SU-DHL-6 (cell line): ENCODE measurements around the gene SFSWAP.

Source experiments
- CTCF ChIP-seq: fragments of 200-600 bp; sonication (generic); IDR thresholded peaks from one replicate; pipeline ENCODE4 v1.5.1; 2017; ENCODE audit warnings: antibody characterized with exemption, mild to moderate bottlenecking, low read length, moderate library complexity; ENCODE audit not compliant: insufficient read depth, poor library complexity, severe bottlenecking
- EZH2phosphoT487 ChIP-seq: fragments of 200-600 bp; sonication (generic), shearing (Covaris generic); conservative IDR thresholded peaks from 2 replicates; pipeline ENCODE4 v1.6.1; 2018; ENCODE audit warnings: mild to moderate bottlenecking, antibody characterized with exemption, low read length, moderate library complexity, mixed read lengths

- TF ChIP-seq CTCF, result no peak
- TF ChIP-seq EZH2phosphoT487, result no peak
Observed at GRCh38 chr12:131786331-131786730, 75.4 kb downstream of the SFSWAP start.
